PFSK-1 (cell line): Measurements from ENCODE around the gene GGT7.
A peak's percentile ranks its signal among the peaks of the same experiment; 100 is the strongest.

ENCODE experiments used
- FOXP2 ChIP-seq: optimal IDR thresholded peaks from 2 replicates; pipeline ENCODE3; 2011; ENCODE audit warnings: borderline replicate concordance, control low read depth, inconsistent platforms; ENCODE audit not compliant: insufficient read depth; ENCODE audit errors: extremely low read length, extremely low read depth
- POLR2AphosphoS5 ChIP-seq: IDR thresholded peaks from 2 replicates; pipeline ENCODE4 v1.6.1; 2012; ENCODE audit warnings: low read depth, mild to moderate bottlenecking, control low read depth, low read length, moderate library complexity
- REST ChIP-seq, 2 experiments: IDR thresholded peaks; 2 replicates each; pipeline versions ENCODE4 v1.6.1 to v1.8.0; 2011 to 2012; ENCODE audit warnings: low read depth in 2 of 2, low read length in 2 of 2, control low read depth in 1 of 2, inconsistent platforms in 1 of 2, mild to moderate bottlenecking in 1 of 2, moderate library complexity in 1 of 2; ENCODE audit not compliant: insufficient read depth in 1 of 2
- SIN3A ChIP-seq: IDR thresholded peaks from 2 replicates; pipeline ENCODE4 v1.6.1; 2012; ENCODE audit warnings: mild to moderate bottlenecking, low read length, moderate library complexity, borderline replicate concordance; ENCODE audit not compliant: insufficient read depth
- TAF1 ChIP-seq: IDR thresholded peaks from 2 replicates; pipeline ENCODE4 v1.6.1; 2012; ENCODE audit warnings: low read length, control low read depth, borderline replicate concordance; ENCODE audit not compliant: insufficient read depth

The GGT7 gene

GRCh38 chr20:34915749-34916455, 43.2 kb upstream of the GGT7 start:
- no peak for TF ChIP-seq REST (IDR thresholded peaks at IDR 0.05; ENCODE audit: insufficient read depth in 1 of 2, low read depth in 2 of 2, low read length in 2 of 2)
- TF ChIP-seq TAF1, result no peak
- TF ChIP-seq POLR2AphosphoS5, result no peak
- no peak for TF ChIP-seq FOXP2
- TF ChIP-seq SIN3A, result no peak

GRCh38 chr20:34915131-34915530, 42.5 kb upstream of the GGT7 start:
- TF ChIP-seq REST (IDR thresholded peaks at IDR 0.05; ENCODE audit: insufficient read depth in 1 of 2, low read depth in 2 of 2, low read length in 2 of 2), result no peak
- TF ChIP-seq POLR2AphosphoS5, result no peak
- TF ChIP-seq FOXP2, result no peak
- TF ChIP-seq SIN3A, result no peak
- TF ChIP-seq TAF1, result no peak

- TF ChIP-seq REST (IDR thresholded peaks at IDR 0.05; ENCODE audit: insufficient read depth in 1 of 2, low read depth in 2 of 2, low read length in 2 of 2) (no peak), POLR2AphosphoS5 (0 out of 2 replicates have a peak, but pooled peaks have one; percentile 43), FOXP2 (no peak), SIN3A (0 out of 2 replicates have a peak, but pooled peaks have one; percentile 25)
Measured at GRCh38 chr20:34907616-34908469, 35.2 kb upstream of the GGT7 start.

- TF ChIP-seq TAF1, result no peak
- no peak for TF ChIP-seq POLR2AphosphoS5
- TF ChIP-seq REST (IDR thresholded peaks at IDR 0.05; ENCODE audit: insufficient read depth in 1 of 2, low read depth in 2 of 2, low read length in 2 of 2), result no peak
- no peak for TF ChIP-seq FOXP2
- TF ChIP-seq SIN3A, result no peak
Measured at GRCh38 chr20:34904202-34904621, 31.6 kb upstream of the GGT7 start.
